HG03095 (cell line): ENCODE data around the gene AEN.

ENCODE experiments used
- ATAC-seq: cut with Tn5 transposase; IDR thresholded peaks from one replicate; pipeline ENCODE4 v1.9.1; 2021; ENCODE audit warnings: moderate library complexity; ENCODE audit not compliant: unreplicated experiment

Gene AEN, protein sequence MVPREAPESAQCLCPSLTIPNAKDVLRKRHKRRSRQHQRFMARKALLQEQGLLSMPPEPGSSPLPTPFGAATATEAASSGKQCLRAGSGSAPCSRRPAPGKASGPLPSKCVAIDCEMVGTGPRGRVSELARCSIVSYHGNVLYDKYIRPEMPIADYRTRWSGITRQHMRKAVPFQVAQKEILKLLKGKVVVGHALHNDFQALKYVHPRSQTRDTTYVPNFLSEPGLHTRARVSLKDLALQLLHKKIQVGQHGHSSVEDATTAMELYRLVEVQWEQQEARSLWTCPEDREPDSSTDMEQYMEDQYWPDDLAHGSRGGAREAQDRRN

DNA sequence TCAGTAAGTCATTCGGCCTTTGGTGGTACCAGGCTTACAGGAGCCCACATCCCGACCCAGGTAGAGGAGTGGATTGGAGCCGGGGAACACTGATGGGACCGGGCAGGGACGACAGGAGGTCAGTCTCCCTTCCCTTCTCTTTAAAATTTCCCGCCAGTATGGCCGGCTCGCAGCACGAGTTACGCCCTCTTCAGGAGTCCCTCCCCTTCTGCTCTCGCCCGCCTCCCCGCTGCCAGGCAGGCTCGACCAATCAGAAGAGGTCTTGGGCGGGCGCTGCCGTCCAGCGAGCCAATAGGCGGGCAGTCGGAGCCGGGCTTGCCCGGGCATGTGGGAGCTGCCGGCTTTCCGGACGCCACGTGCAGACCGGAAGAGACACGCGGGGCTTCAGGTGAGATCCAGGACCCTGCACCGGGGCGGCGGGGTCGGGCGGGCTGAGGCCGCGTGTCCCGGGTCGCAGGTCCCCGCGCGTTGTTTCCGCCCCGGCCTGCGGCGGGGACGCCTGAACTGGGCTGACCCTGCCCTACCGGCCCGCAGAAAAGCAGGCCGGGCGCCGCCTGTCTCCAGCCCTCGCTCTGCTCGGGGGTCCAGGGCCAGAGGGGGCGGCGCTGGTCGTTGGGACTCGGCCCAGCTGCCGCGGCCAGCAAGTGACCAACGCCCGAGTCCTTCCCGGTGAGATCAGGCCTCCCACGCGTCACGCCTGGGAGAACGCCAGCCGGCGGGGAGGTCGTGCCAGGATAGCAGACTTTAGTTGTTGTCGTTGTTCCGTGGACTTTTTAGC is at the start of gene AEN:
Gene AEN, plus strand, starts transcription at position 346 of the 778 bp plus-strand sequence. CDS start 4,870 bp downstream, outside the sequence.
- ATAC-seq, result peak; percentile 89

DNA sequence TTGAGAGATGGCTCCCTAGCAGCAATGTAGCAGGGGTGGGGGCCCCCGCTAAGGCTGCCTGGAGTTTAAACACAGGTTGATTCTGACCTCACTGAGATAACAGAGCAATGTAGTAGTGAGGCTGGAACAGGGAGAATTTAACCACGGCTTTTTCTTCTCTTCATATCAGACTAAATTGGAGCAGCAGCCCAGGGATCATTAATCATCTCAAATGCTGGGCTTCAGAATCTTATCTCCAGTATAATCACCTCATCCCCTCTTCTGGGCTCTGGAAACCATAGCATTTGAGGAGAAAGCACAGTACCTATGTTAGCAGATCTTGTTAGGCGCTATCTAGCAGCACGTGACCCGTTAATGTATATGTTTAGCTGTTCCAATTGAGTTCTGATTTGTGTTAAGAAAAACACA is 49.3 kb upstream of the AEN start:
- no peak for ATAC-seq

DNA sequence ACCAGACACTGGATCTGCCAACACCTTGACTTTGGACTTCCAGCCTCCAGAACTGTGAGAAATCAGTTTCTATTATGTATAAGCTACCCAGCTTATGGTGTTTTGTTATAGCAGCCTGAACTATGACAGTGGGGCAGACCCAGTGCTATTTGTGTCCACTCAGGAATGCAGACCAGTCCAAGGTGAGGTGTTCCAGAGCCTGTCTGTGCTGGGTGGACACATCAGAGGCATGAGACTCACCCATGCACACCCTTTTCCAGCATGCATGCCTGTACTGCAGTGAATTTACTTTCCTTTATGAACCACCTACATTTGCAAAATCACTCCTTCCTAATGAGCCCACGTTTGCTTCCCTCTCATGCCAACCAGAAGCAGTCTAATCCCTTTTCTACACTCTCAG is 47.1 kb upstream of the AEN start:
- ATAC-seq, result no peak

DNA sequence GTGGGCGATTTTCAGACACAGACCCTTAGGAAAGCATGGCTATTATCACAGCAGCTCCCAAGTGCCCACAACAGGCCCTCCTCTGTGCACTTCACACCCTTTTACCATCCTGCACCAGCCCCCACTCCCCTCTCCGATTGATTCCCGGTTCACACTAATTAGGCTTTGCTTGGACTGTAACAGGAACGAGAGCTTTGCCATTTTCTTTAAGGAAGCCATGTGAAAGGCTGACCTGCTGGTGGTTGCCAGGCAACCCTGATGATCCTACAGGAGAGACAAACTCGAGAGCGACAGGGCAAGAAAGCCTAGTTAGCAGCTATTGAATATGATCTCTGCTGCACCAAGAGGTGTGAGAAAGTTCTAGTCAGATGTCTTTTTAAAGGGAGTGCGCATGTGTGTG is 46.5 kb upstream of the AEN start:
- no peak for ATAC-seq

DNA sequence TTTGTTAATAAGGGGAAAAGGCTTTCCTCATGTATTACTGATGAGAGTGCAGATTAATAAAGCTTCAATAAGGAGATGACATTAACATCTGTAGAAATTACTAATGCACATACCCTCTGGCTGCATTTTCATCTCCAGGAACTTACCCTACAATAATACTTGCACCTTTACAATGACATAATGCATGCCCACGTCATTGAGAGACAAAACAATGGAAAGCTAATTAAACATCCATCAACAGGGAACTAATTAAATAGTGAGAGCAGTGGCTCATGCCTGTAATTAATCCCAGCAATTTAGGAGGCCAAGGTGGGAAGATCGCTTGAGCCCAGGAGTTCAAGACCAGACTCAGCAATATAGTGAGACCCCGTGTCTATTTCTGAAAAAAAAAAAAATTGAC is 41.8 kb upstream of the AEN start:
- ATAC-seq, result no peak

DNA sequence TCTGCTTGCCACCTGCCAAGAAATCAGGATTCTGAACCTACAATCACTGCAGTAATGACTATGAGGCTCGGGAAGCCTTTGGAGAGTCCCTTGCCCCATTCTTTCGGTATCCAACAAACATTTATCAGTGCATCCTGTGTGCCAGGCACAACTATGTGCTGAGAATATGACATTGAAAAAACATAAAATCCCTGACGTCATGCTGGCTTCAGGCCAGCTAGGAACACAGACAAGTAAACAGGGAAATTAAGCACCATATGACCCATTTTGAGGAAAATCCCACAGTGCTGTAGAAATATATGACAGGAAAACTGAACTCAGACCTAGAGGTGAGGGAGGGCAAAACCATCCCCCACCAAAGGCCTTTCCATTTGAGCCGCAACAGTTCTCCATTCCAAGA is 40.6 kb upstream of the AEN start:
- no peak for ATAC-seq

DNA sequence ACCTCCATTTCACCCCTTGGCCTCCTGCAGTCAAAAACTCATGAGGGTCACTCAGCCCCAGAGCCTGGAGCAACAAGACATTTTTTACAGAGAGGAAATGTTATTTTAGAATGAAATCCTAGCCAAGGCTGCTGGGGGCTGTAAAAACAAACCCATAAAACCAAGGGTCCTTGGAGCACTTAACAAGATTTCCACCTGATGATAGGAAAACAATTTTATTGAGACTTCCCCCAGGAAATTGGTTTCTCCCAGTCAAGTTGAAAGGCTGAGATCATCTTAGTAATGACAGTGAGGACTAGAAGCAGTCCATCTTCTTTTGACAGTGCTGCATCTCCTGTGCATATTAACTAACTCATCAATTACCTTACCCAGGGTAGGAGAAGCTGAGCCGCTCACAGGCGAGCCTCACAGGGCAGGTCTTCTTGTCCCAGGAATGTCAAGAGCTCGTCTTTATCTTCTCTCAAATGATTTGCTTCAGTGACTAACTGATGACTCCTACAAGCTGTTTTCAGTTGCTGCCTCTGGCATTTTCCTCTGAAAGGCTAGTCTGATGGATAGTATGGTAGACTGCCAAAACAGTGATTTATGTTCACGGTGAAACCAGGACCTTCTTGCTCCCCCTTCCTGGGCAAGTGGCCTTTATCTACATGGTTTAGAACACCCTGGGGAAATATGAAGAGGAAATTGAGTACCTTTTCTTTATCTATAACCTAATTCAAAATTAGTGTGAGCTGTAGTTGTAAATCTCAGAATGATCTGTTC is 34.6 kb upstream of the AEN start:
- ATAC-seq, result no peak

DNA sequence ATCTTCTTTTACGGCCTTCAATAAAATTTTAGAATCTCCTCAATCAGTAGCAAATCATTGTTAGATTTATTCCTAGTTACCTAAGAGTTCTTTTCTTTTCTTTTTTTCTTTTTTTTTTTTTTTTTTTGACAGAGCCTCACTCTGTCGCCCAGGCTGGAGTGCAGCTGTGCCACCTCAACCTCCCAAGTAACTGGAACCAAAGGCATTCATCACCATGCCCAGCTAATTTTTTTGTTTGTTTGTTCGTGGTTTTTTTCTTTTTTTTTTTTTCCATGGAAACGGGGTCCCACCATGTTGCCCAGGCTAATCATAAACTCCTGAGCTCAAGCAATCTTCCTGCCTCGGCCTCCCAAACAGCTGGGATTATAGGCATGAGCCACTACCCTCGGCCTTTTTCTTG is 30.4 kb upstream of the AEN start:
- no peak for ATAC-seq

DNA sequence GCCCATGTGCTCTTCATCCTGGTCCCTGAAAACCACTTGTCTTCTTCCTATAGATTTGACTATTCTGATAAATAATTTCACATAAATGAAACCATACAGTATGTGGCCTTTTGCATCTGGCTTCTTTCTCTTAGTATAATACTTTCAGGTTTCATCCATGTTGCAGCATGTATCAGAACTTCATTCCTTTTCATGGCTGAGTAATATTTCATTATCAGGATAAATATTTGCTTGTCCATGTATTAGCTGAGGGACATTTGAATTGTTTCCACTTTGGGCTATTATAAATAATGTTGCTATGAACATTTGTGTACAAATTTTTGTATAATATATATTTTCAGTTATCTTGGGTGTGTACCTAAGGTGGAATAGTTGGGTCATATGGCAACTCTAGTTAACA is 29.8 kb upstream of the AEN start:
- ATAC-seq, result no peak

DNA sequence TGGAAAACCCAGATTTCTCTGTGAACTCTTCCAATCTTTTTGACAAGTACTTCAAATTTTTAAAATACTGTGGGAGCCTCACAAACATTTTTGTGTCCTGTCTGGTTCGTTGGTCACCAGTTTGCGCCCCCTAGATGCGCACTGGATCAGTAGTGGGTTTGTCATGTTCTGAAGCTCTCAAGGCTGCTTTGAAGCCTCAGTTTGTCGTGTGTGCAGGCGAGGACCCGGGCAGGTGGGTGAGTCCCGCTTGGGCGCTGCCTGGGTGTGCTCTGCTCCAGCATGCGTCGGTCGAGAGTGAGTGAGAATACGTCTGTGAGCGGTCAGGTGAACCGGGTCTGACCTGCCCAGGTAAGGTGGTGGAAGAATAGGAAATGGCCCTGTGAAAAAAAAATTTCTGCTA is 17.3 kb upstream of the AEN start:
- no peak for ATAC-seq

DNA sequence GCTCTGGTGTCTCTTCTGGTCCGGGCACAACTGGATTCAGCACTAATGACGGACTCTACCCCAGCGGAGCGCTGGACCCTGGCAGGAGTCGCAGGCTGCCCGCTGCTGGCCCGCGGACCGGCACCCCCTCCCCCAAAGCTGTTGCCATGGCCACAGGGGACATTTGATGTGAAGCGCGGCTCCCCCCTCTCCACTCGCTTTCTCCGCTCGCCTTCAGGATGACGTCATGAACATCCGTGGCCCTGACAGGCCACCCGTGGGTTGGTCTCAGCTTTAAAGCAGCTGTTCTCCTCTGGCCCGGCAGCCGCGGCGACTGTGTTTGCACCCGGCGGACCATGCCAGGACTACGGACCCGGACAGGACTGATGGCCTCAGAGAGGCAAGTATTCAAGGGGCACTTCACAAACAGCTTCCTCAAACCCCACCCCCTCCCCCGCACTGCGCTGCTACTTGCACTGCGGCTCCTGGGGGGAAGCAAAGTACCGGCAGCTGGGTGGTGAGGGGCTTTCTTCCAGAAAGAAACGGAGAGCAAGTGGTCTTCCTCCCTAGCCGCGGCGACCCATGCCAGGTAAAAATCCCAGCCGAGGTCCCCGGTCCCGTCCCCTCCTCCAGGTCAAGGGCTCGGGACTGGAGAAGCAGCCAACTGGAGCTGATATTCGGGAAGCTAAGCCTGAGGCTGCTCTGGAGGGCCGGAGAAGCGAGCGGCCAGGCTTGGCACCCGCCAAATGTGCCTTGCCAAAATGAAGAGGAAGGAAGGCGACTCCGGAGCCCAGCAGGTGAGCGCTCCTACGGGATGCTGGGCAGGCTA is 16.6 kb upstream of the AEN start:
- no peak for ATAC-seq

DNA sequence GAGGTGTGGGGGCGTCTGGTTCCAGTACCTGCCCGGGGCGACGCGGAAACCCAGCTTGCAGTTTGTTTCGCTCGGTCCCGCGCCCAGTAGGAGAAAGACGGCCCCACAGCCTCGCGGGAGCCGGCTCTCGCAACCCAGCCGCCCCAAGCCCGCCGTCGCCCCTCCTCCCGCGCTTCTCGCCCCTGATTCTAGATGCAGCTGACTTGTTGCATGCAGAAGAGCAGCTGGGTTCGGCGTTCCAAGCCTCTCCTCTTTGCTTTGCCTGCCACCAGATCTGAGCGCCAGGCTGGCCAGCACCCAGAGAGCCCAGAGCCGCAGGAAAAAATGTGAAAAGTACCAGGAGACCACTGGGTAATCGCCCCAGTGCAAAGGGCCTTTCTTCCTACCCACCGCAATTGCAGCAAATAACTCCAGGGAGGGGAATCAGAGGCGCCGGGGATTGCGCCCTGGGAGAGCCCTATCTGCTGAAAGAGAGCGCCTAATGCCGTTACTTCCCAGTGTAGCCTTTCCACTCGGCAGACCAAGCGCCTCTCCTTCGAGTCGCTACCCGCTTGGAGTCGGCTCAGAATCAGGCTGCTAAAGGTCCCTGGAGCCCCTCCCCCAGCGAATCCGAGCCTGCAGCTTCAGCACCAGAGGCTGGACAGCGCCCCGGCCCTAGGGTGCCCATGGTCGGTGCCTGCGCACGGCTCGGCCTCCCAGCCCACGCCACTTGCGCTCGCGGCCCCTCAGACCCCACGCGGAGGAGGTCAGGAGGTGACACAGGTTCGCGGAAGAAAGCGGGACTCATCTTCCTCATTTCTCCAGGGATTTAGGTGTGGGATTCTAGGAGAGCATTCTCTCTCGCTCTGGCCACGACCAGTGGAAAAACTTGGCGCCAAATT is 15.7 kb upstream of the AEN start:
- no peak for ATAC-seq

DNA sequence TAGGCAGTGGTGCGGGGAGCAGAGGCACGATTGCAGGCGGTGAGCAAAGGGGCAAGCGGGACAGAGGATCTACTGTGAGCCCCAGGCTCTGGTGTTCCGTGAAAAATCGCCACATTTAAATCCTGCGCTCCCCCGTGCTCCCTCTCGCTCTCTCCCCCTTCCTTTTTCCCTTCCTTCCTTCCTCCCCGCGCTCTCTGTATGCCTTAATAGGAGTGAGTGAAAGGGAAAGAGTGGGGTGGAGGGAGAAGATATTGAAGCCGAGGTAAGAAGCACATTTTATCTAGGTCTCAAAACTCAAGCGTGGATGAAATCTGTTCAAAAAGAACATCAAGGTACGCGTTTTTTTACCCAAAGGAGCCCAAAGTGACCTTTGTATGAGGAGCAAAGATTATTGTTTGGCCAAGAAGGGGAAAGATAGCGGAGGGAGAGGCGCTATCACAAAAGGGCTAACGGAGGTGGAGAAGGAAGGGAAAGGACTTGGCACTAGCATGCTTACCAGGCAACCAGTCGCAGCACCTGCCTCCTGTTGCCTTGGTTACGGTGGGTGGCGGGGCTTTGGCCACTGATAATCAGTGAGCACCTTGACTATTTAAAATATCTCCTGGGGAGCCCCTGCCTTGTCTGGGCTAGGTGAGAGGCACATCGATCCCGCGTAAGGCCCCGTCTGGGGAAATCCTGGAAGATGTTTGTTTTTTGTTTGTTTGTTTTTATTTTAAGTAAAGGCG is 14.9 kb upstream of the AEN start:
- no peak for ATAC-seq

DNA sequence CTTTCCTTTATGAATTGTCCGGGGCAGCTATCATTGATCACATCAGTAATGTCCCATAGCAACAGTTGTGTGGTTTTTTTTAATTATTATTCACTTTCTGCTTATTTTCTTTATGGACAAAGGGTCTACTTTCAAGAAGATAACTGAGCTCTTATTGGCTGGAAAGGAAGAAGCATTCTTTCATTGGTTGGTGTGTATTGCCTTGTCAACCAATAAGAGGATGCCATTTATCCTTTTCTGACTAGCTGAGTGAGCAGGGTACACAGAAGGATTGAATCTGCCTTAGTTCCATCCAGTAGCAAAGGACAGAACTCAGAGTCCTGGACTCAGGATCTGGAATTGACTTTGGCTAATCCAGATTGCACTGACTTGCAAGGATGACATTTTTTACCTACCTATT is 13.2 kb upstream of the AEN start:
- no peak for ATAC-seq

DNA sequence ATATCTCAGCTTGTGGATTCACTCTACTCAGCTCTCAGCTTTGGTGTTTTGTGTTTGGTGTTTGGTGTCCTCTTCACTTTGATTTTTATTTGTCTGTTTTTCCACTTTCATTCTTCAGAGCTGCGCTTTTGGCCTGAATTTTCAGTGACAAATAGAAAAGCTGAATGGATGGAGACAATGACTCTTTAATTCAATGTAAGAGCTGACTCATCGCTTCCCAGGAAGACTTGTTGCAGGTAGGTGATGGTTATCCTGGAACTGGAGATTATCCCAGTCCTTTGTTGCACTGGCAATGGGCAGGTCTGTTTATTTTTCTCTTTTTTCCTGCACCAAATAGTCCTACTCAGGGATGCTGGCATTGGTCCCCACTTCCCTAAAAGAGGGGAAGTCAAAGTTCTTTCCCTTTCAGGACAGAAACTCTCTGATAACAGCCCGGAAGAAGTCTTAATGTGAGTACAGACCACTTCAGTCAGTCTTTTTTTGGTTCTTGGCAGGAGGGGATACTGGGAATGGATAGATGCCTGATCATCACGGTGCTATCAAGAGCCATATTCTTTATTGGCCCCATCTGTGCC is 12.4 kb upstream of the AEN start:
- no peak for ATAC-seq

DNA sequence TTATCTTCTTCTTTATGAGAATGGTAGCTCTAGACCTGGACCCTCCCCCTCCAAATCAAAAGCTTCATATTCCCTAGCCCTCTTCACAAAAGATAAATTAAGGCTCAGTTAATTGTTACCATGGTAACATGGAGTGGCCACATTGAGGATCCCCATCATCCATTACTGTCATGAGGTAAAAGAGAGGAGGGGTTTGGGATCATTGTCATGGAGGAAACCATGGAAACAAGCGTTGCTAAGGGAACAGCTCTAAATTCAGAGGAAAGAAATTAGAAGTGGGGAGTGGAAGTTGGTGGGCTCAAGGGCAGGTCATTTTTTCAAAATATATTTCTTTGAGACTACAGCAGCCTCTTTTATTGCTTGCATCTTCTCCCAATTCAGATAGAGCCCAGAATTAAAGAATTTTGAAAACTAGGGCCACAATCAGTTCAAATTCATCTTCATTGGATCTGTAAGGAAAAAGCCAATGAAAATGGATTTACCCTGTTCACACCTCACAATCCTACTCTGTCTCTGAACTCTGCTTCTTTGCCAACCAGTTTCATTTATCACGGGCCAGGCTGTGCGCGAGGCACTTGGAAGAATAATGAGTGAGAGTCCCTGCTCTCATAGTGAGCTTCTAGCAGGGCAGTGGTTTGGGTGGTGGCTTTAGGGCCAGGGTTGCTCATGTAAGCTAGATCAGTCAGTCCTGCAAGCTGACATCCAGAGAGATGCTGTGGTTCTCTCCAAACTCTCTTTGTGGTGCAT is 11.6 kb upstream of the AEN start:
- no peak for ATAC-seq

DNA sequence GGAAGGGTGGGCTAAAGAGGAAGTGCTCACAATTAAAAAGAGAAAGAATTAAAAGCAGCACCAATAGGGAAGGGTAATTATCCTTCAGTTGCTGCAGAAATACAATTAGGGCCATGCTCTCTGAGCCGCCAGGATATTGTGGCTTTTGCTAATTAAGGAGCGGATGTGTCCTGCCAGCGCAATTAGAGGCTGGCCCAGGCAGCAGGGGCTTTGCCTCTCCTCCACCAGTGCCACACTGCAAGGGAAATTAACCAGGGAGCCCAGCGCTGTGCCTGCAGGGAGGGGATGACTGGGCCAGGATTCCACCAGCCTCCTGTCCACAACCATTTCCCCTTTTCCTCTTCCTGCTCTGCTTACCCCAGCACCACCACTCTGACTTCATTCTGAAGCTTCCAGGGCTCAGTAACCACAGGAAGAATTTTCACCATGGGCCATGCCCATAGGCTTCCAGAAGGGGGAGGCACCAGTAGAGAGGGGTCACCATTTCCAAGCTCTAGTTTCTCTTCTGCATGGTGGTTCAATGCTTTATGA is 10.4 kb upstream of the AEN start:
- no peak for ATAC-seq

DNA sequence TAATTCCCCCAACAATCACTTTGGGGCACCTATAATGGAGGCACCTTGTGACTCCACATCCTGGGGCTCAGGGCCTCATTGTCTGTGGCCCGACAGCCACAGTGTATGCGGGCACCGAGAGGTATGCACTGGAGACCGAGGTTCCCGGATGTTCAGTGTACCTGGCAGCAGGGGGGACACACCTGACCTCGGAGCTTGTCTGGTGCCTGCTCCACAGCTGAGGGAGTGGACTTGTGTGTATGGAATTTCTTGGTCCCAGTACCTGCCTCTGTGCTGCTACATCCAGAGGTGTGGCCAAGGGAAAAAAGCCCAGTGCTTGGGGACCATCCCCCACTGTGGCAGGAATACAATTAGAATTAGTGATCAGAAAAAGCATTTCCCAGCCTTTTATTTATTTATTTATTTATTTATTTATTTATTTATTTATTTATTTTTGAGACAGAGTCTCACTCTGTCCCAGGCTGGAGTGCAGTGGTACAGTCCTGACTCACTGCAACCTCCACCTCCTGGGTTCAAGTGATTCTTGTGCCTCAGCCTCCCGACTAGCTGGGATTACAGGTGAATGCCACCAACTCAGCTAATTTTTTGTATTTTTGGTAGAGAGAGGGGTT is 8.8 kb upstream of the AEN start:
- no peak for ATAC-seq
